GM12873 (cell line): ENCODE results near the gene GAB2.

Experiments used
- TF ChIP-seq, protein P1 (sequence below): IDR thresholded peaks from 2 replicates; pipeline ENCODE4 v1.5.1; 2012; ENCODE audit warnings: low read depth, mild to moderate bottlenecking, moderate library complexity, low read length, control low read depth; ENCODE audit not compliant: insufficient read depth; ENCODE audit errors: missing control alignments

The GAB2 gene

DNA sequence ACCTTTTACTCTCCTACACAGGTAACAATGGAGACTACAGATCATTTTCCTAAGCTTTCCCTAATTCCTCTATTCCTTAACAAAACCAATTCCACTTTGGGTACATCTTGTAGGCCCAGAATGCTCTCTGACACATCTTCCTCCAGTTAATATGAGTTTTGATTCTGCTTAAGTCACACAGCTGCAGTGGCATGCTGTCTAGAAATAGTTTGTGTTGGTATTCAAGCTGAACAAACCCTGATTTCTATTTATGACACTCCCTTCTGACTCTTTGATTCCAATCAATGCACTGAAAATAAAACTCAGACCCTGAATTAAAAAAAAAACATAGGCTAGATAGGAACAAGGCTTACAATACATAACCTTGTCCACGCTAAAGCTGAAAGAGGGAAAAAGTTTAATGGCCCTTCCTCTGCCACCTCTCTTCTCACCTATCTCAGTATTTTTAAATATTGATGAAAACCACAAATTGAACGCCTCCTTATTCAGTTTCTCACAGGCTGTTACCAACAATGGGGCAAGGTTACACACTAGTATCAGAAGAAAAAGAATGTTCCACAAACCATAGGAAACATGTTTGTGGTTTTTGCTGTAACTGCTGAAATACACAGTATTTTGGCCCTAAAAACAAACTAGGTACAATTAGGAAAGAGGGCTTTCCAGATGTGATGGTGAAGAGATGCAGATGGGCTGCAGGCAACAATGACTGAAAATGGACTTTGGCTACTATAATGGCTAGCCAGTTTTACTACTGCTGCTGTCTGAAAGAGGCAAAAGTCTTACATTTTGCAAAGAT lies 35.7 kb upstream of the GAB2 start:
- TF ChIP-seq, protein P1, sequence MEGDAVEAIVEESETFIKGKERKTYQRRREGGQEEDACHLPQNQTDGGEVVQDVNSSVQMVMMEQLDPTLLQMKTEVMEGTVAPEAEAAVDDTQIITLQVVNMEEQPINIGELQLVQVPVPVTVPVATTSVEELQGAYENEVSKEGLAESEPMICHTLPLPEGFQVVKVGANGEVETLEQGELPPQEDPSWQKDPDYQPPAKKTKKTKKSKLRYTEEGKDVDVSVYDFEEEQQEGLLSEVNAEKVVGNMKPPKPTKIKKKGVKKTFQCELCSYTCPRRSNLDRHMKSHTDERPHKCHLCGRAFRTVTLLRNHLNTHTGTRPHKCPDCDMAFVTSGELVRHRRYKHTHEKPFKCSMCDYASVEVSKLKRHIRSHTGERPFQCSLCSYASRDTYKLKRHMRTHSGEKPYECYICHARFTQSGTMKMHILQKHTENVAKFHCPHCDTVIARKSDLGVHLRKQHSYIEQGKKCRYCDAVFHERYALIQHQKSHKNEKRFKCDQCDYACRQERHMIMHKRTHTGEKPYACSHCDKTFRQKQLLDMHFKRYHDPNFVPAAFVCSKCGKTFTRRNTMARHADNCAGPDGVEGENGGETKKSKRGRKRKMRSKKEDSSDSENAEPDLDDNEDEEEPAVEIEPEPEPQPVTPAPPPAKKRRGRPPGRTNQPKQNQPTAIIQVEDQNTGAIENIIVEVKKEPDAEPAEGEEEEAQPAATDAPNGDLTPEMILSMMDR = no peak

DNA sequence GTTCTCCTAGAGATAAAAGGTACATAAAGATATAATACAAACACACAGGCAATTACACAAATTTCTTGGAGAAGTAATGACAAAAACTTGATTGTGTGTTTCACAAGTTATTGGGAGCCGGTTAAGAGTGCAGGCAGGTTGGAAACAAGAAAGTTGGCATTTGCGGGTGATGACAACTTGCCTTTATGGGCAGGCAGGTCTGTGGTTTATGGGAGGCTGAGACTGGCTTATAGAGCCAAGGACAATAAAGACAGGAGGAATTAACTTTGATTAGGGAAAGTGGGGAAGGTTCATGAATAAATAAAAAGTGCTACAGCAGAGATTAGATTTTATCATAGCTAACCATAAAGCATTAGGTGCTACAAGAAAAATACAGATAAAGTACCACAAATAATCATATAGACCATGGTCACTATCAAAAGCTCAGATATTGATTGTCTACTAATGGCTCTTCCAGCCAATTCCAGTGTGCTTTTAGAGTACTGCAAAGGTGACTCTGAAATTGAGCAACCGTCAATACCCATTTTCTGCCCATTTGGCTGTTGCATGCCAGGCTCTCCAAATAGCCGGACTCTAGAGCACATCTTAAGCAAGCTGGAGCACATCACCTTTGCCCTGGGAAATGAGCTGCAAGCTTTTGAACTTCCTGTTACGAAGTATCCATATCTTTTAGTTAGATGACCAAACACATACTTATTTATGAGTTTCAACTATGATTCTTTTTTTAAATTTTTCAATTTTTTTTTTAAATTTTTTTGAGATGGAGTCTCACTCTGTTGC lies 33.9 kb upstream of the GAB2 start:
- TF ChIP-seq, protein P1 = no peak

DNA sequence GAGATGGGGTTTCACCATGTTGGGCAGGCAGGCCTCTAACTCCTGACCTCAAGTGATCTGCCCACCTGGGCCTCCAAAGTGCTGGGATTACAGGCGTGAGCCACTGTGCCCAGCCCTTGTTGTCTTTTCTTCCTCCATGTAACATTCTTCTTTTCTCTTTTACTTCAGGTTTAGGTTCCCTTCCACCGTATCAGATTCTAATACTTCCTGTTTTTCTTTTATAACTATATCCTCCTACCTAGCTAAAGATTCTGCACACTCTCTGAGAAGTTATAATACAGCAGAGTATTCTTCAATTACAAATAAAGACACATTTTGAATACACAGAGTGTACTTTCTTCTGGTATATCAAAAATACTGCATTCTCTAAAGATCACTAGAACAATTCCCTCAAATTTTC lies 33.2 kb upstream of the GAB2 start:
- TF ChIP-seq, protein P1 = no peak

DNA sequence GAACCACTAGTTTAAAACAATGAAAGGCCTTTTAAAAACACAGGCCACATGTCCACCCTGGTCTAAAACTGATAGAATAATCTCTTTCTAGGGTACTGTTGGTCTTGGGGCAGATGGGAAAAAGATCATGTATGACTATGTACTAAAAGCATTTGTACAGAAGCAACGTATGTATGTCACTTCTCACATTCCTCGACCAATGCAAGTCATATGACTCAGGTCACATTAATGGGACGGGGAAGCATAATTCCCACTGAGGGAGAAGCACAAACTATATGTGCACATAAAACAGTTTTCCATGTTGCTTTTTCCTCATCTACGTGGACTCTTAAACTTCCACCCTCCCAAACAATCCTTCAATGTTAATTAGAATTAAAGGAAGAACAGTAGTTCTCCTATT lies 32.2 kb upstream of the GAB2 start:
- TF ChIP-seq, protein P1 = no peak

DNA sequence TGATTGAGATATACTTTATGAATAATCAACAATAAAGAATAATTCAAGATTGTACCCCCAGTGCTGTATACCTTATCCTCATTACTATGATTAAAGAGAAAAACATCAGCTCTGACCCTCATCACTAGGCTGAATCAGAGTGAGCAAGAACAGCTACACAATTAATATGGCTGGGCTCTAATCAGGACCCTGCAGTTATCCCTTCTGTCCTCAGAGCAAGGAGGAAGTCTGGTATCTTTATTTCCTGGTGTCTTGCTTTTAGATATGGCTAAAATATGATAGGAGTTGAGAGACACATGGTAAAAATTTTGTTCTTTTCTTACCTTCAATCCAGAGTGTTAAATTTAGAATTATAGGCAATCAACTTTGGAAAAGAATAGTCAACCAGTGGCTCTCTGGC lies 28.6 kb upstream of the GAB2 start:
- TF ChIP-seq, protein P1 = no peak

DNA sequence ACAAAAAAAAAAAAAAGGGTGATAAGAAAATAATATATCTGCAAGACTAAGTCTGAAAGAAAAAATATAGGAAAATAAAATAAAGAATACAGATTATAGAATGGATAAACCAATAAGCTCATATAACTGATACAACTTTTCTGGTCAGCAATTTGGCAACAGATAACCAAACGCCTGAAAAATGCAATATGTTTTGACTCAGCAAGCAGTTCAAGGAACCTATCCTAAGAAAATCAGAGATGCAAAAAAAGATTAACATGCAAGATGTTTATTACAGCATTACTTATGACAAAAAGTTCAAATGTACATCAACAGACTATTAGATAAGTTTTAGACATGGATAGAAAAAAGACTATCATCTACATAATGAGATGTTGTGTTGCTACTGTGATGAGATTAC lies 27.1 kb upstream of the GAB2 start:
- TF ChIP-seq, protein P1 = no peak

DNA sequence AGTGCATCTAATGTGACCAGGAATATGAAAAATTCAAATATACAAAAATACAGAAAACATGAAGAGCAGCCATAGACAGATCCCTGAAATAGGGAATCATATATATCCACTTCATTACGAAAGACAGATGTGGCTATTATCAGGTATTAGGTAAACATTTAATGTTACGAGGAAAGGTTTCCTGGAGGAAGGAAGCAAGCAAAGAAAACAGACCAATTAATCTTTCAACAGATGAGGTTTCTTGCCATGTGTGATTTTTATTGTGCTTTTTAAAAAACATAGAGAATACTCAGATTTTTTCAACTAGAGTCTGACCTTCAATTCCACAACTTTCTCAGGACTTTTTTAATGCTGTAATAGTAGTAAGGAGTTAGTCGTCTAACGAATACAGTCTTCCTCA lies 24.3 kb upstream of the GAB2 start:
- TF ChIP-seq, protein P1 = no peak
